Renal cortical epithelial cell (primary cell): Measurements from ENCODE around the gene ZBTB32. TPM values are rescaled to one million over a fixed set of nuclear protein-coding genes. Genes with fewer than 3 reads are reported as not detected.
"Not testable (repeated sequence)": the region's sequence is repeated elsewhere in the genome, so short reads cannot be mapped to it uniquely, and the experiment has no call there.

Experiments used
- DNase-seq: peaks from one replicate; pipeline ENCODE4 v3.0.0-alpha.2; 2011; ENCODE audit warnings: low read depth
- total RNA-seq: library from RNA; depleted of rRNA; stranded (reverse); fragments of >200 nt; gene quantifications from 2 replicates; pipeline ENCODE4 v1.2.3, GENCODE V29; 2014

The ZBTB32 gene, protein sequence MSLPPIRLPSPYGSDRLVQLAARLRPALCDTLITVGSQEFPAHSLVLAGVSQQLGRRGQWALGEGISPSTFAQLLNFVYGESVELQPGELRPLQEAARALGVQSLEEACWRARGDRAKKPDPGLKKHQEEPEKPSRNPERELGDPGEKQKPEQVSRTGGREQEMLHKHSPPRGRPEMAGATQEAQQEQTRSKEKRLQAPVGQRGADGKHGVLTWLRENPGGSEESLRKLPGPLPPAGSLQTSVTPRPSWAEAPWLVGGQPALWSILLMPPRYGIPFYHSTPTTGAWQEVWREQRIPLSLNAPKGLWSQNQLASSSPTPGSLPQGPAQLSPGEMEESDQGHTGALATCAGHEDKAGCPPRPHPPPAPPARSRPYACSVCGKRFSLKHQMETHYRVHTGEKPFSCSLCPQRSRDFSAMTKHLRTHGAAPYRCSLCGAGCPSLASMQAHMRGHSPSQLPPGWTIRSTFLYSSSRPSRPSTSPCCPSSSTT
- not detected in 2 replicates for total RNA-seq

- peak; percentile 40 for DNase-seq
Observed at GRCh38 chr19:35704218-35704617, at the start of gene ZBTB32. Gene ZBTB32, plus strand, starts transcription at chr19:35704558. Its CDS starts 10,069 bp downstream, at chr19:35714627.

- DNase-seq = not testable (repeated sequence)
Observed at GRCh38 chr19:35654828-35655227, 49.5 kb upstream of the ZBTB32 start.

- DNase-seq = no peak
Observed at GRCh38 chr19:35655600-35655999, 48.8 kb upstream of the ZBTB32 start.

GRCh38 chr19:35656700-35657099, 47.7 kb upstream of the ZBTB32 start:
- DNase-seq = no peak

DNA sequence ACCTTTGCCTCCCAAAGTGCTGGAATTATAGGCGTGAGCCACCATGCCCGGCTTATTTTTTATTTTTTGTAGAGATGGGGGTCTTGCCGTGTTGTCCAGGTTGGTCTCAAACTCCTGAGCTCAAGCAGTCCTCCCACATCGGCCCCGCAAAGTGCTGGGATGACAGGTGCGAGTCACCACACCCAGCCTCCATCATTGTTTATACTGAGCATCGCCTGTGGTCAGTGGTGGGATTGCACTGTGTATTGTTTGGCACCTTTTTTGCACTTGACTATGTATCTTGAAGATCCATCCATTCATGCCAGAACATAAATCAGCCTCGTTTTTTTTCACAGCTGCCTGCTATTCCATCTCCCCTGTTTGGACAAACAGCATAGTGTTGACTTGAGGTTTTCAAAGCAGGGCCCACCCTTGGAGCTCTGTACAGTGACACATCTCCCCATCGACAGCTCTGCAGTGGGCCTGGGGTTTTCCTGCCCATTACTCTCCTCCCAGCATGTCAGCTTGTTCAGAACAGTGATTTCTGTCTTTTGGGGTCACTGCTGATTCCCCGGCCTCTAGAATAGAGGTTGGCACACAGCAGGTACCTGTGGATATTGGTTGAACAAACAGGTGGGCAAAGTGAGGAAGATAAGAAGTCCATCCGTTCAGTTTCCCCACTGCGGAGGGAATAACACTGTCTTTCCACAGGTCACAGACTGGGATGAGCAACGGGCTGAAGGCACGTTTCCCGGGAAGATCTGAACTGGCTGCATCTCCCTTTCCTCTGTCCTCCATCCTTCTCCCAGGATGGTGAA, 46.3 kb upstream of the ZBTB32 start:
- no peak for DNase-seq

GRCh38 chr19:35661995-35662340, 42.4 kb upstream of the ZBTB32 start:
- no peak for DNase-seq

DNA sequence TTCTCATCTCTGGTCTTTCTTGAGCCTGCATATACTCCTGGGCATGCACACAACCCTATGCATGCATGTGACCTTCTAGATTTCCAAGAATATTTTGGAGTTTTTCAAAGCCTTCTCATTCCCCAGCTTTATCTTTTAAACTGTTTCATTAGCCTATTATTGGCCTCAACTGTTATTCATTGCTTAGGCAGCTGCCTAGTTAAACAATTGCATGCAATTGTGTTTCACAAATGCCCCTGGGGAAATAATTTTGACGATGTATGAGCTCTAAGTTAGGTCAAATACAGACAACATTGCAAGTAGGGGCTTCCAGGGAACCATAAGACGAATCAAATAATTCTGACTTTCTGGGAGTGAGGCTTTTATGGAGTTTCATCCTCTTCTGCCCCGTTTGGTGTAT, 40.4 kb upstream of the ZBTB32 start:
- DNase-seq = no peak

DNA sequence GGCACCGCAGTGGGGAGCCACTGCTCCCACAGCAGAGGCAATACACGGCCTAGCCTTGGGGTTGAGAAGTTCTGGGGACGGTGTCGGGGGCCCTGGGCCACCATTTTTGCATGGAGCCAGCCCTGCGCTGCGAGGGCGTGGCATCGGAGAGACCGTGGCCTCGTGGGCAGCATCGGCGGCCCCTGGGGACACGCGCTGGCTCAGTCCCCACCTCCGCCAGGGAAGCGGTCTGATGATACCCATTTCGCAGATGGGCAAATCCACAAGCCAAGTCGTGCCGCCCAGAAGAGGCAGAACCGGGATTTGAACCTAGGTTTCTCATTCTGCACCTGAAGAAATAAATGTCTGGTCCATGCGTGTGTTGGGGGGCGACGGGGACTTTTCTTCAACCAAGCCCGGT, 39.2 kb upstream of the ZBTB32 start:
- no peak for DNase-seq

GRCh38 chr19:35665604-35666003, 38.8 kb upstream of the ZBTB32 start:
- no peak for DNase-seq

- DNase-seq = no peak
Observed at GRCh38 chr19:35666251-35666913, 38.0 kb upstream of the ZBTB32 start, which contains the start of gene UPK1A. Gene UPK1A, plus strand, starts transcription at chr19:35666517. Its CDS starts 296 bp downstream, at chr19:35666813.

DNA sequence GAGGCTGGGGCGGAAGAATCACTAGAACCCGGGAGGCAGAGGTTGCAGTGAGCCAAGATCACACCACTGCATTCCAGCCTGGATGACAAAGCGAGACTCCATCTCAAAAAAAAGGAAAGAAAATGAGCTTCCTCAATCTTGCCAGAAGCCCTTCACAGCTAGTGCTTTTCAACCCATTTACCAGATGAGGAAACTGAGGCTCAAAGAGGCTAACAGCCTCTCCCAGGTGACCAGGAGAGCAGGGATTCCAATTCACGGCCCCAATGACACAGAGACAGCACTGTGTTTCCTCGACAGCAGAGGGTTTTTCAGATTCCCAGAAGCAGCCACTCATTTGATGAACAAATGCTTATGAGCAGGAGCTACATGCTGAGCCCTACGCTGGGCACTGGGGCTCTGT, 34.8 kb upstream of the ZBTB32 start:
- DNase-seq = no peak

- DNase-seq = no peak
Observed at GRCh38 chr19:35669974-35670373, 34.4 kb upstream of the ZBTB32 start.

DNA sequence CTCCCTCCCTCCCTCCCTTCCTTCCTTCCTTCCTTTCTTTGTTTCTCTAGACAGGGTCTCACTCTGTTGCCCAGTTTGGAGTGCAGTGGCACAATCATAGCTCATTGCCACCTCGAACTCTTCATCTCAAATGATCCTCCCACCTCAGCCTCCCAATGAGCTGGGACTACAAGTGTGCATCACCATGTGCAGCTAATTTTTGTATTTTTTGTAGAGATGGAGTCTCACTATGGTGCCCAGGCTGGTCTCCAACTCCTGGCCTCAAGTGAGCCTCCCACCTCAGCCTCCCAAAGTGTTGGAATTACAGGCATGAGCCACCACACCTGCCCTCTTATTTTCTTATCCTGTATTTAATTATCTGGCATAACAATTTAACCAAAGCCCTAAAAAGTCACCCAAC, 33.7 kb upstream of the ZBTB32 start:
- DNase-seq = no peak

DNA sequence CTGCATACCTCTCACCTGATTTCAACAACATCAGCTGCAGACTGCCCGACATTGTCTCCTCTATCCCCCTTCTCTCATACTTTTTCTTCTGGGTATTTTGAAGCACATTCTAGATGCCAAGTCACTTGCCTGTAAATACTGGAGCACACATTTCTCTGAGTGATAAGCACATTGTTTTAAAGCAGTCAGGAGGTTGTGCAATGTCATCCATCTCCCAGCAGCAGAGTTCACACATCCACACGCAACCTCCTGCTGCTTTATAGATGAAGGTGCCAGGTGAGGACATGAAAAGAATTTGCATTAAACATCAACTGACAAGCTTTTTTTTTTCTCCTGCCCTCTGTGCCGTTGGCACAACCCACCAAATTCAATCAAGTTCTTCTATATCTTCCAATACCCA, 32.5 kb upstream of the ZBTB32 start:
- peak; percentile 48 for DNase-seq

GRCh38 chr19:35673121-35673804, 31.1 kb upstream of the ZBTB32 start:
- DNase-seq = peak; percentile 58

GRCh38 chr19:35675589-35676140, 28.7 kb upstream of the ZBTB32 start:
- DNase-seq = no peak

GRCh38 chr19:35689836-35690235, 14.5 kb upstream of the ZBTB32 start:
- DNase-seq = no peak

DNA sequence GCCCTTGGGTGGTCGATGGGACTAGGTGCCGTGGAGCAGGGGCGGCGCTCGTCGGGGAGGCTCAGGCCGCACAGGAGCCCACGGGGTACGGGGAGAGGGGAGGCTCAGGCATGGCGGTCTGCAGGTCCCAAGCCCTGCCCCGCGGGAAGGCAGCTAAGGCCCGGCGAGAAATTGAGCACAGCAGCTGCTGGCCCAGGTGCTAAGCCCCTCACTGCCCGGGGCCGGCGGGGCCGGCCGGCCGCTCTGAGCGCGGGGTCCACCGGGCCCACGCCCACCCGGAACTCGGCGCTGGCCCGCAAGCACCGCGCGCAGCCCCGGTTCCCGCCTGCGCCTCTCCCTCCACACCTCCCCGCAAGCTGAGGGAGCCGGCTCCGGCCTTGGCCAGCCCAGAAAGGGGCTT, 13.3 kb upstream of the ZBTB32 start:
- DNase-seq = not testable (repeated sequence)

DNA sequence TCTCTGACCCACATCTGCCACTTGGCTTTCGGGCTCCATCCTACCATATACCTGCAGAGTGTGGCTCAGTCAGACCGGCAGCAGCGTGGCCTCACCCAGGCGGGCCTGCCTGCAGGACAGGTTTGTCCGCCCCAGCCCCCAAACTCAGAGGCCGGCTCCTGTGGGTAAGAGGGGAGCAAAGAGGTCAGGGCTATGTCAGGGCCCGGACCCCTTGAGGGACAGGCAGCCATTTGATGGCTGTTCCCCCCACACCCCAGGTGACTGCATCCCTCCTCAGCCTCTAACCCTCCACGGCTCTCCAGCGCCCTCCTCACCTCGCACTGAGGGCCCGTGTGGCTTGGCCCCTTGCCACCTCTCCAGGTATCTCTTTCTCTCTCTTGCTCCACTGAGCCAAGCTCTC, 12.3 kb upstream of the ZBTB32 start:
- no peak for DNase-seq

DNA sequence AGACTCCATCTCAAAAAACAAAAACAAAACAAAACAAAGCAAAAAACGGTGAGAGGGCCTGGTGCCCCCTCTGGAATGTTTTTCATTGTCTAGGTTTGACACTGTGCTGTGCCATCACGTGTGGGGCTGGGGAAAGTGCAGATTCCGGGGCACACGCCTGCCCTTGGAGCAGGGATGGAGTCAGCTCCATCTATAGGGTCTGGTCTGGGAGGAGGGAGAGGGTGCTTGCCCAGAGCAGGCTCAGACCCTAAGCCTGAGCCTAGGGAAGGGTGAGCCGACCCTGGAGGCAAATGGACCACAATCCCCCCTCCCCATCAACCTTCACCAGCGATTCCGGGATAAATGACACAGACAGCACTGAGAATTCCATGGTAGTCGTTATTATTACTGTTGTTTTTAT, 10.9 kb upstream of the ZBTB32 start:
- no peak for DNase-seq

- peak; percentile 71 for DNase-seq
Observed at GRCh38 chr19:35693835-35694599, 10.3 kb upstream of the ZBTB32 start.
